A549 treated with ZK216348 at 1 μM for 4 hours (cell line): ENCODE results near the gene SLC11A1. TPM values are rescaled to one million over a fixed set of nuclear protein-coding genes. Genes with fewer than 3 reads are reported as not detected.

Source experiments
- total RNA-seq: library from RNA; stranded (reverse); fragments of 200-300 nt; extraction: Qiagen RNA extraction; gene quantifications from 5 replicates; pipeline ENCODE4 v1.2.3, GENCODE V29; 2022; ENCODE audit warnings: low read depth

Gene SLC11A1, protein sequence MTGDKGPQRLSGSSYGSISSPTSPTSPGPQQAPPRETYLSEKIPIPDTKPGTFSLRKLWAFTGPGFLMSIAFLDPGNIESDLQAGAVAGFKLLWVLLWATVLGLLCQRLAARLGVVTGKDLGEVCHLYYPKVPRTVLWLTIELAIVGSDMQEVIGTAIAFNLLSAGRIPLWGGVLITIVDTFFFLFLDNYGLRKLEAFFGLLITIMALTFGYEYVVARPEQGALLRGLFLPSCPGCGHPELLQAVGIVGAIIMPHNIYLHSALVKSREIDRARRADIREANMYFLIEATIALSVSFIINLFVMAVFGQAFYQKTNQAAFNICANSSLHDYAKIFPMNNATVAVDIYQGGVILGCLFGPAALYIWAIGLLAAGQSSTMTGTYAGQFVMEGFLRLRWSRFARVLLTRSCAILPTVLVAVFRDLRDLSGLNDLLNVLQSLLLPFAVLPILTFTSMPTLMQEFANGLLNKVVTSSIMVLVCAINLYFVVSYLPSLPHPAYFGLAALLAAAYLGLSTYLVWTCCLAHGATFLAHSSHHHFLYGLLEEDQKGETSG
- 0.16 to 0.66 TPM (median 0.16 TPM) in 5 replicates for total RNA-seq

DNA sequence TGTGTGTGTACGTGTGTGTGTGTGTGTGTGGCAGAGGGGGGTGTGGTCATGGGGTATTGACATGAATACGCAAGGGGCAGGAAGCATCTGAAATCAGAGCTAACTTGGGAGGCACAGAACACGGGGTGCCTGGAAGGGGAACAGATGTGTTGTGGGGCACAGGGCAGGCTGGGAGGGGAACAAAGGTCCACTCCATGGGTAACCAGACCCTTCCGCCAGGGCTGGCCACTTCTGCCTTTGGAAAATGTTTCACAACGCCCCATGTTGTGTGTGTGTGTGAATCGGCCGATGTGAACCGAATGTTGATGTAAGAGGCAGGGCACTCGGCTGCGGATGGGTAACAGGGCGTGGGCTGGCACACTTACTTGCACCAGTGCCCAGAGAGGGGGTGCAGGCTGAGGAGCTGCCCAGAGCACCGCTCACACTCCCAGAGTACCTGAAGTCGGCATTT lies at the start of gene SLC11A1:
Gene SLC11A1 (plus strand): TSS at position 358 of the 451 bp plus-strand sequence. CDS start 96 bp downstream, outside the sequence.

DNA sequence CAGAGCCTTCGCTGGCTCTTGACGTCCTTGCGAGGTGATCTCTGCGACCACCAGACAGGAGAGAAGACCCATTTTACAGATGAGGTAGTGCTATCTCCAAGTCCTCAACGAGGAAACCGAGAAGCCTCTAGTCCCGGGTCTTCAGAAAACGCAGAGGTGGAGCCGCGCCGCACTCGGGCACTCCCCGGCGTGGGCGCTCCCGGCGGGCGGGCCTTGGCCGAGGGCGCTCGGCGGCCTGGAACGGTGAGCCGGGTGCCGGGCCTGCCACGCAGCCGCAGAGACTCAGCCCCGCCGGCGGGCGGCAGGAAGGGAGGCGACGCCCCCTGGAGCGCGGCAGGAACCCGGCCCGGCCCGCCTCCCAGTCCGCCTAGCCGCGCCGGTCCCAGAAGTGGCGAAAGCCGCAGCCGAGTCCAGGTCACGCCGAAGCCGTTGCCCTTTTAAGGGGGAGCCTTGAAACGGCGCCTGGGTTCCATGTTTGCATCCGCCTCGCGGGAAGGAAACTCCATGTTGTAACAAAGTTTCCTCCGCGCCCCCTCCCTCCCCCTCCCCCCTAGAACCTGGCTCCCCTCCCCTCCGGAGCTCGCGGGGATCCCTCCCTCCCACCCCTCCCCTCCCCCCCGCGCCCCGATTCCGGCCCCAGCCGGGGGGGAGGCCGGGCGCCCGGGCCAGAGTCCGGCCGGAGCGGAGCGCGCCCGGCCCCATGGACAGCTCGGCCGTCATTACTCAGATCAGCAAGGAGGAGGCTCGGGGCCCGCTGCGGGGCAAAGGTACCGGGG lies 17.5 kb downstream of the SLC11A1 start, which contains the start of gene CTDSP1:
Gene CTDSP1 (plus strand): TSS at position 478 of the 776 bp plus-strand sequence. CDS start 223 bp downstream, at position 701.

DNA sequence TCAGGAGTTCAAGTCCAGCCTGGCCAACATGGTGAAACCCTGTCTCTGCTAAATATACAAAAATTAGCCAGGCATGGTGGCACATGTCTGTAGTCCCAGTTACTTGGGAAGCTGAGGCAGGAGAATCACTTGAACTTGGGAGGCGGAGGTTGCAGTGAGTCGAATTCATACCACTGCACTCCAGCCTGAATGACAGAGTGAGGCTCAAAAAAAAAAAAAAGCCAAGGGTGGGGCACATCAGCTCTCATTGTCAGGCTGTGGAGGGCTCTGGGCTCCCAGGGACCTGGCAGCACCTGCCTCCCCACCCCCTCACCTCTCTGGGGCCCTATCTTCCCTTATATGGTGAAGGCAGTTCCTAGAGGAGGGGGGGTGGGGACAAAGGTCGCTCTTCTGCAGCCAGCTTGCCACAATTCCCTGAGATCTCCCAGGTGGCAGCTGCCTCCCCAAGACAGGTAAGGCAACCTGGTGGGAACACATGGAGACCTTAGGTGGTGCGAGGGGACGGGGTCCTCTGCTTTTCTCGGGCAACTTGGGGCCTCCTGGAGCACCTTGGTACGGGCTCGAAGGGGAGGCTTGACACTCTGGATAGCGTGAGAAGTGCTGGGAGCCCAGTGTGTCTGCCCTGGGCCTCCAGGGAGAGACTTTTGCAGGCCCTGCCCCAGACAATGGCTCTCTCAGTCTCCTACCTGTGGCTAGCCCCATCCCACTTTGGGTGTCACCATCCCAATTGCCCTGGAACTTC lies 36.8 kb downstream of the SLC11A1 start, which contains the start of gene VIL1:
Gene VIL1 (plus strand): TSS at position 407 of the 742 bp plus-strand sequence. CDS start 4,656 bp downstream, outside the sequence.

Other genes with a start within 250 kb of the SLC11A1 start
- not detected in 5 replicates for gene CXCR1, start 215.3 kb upstream of the SLC11A1 start, total RNA-seq
- gene ARPC2, start 165.1 kb upstream of the SLC11A1 start, total RNA-seq: 283 to 316 TPM (median 302 TPM) in 5 replicates
- 0.09 to 0.19 TPM (median 0.12 TPM) in 3 of 5 replicates, not detected in the others for gene GPBAR1, start 121.3 kb upstream of the SLC11A1 start, total RNA-seq
- 121 to 185 TPM (median 130 TPM) in 5 replicates for gene AAMP, start 112.1 kb upstream of the SLC11A1 start, total RNA-seq
- gene PNKD, start 111.8 kb upstream of the SLC11A1 start, total RNA-seq: 54.8 to 70.7 TPM (median 66.6 TPM) in 5 replicates
- 114 to 144 TPM (median 129 TPM) in 5 replicates for gene TMBIM1, start 89.8 kb upstream of the SLC11A1 start, total RNA-seq
- 0.16 to 0.19 TPM in 2 of 5 replicates, not detected in the others for gene CATIP, start 25.4 kb upstream of the SLC11A1 start, total RNA-seq
- gene CTDSP1, start 17.6 kb downstream of the SLC11A1 start, total RNA-seq: 46.8 to 78.9 TPM (median 75.9 TPM) in 5 replicates
- gene VIL1, start 36.9 kb downstream of the SLC11A1 start, total RNA-seq: 0.24 to 0.67 TPM (median 0.35 TPM) in 4 of 5 replicates, not detected in the other
- 3.3 to 5.6 TPM (median 4.8 TPM) in 5 replicates for gene USP37, start 186.1 kb downstream of the SLC11A1 start, total RNA-seq
- 40.6 to 45.6 TPM (median 43.6 TPM) in 5 replicates for gene CNOT9, start 186.6 kb downstream of the SLC11A1 start, total RNA-seq
- 0.24 to 0.90 TPM (median 0.46 TPM) in 5 replicates for gene PLCD4, start 225.6 kb downstream of the SLC11A1 start, total RNA-seq